Measurements from ENCODE around the gene TBC1D10A.

DNA sequence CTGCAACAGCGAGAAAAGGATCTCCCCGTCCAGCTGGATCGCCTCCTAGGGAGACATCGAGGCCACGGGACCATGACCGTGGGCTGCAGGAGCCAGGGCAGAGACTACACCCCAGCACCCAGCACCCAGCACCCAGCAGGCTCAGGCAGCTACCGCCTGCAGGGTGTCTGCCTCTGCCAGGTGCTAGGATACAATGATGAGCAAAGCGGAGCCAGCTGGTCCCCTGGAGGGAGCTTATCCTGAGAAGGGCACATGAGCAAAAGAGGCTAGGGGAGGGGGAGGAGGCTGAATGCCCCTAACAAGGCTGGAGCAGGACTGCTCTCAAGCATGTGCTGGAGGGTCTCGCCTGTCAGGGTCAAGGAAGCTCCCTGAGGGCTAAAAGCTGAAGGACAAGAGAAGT is 32.7 kb downstream of the TBC1D10A start:
- TF ChIP-seq EZH2phosphoT487 (IDR thresholded peaks at IDR 0.05; ENCODE audit: unreplicated experiment) = no peak
- no peak for TF ChIP-seq CREB1 (CRISPR knock-in tag; IDR thresholded peaks at IDR 0.05; ENCODE audit: low read depth)
- no peak for TF ChIP-seq POLR2AphosphoS5 (IDR thresholded peaks at IDR 0.05; ENCODE audit: low read depth)
- TF ChIP-seq, protein P1, sequence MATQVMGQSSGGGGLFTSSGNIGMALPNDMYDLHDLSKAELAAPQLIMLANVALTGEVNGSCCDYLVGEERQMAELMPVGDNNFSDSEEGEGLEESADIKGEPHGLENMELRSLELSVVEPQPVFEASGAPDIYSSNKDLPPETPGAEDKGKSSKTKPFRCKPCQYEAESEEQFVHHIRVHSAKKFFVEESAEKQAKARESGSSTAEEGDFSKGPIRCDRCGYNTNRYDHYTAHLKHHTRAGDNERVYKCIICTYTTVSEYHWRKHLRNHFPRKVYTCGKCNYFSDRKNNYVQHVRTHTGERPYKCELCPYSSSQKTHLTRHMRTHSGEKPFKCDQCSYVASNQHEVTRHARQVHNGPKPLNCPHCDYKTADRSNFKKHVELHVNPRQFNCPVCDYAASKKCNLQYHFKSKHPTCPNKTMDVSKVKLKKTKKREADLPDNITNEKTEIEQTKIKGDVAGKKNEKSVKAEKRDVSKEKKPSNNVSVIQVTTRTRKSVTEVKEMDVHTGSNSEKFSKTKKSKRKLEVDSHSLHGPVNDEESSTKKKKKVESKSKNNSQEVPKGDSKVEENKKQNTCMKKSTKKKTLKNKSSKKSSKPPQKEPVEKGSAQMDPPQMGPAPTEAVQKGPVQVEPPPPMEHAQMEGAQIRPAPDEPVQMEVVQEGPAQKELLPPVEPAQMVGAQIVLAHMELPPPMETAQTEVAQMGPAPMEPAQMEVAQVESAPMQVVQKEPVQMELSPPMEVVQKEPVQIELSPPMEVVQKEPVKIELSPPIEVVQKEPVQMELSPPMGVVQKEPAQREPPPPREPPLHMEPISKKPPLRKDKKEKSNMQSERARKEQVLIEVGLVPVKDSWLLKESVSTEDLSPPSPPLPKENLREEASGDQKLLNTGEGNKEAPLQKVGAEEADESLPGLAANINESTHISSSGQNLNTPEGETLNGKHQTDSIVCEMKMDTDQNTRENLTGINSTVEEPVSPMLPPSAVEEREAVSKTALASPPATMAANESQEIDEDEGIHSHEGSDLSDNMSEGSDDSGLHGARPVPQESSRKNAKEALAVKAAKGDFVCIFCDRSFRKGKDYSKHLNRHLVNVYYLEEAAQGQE (IDR thresholded peaks at IDR 0.05; ENCODE audit: unreplicated experiment) = no peak
